HG03521 (cell line): Measurements from ENCODE around the gene DCLK2.

Experiments
- ATAC-seq: cut with Tn5 transposase; IDR thresholded peaks from one replicate; pipeline ENCODE4 v1.9.1; 2021; ENCODE audit warnings: mild to moderate bottlenecking, moderate library complexity; ENCODE audit not compliant: unreplicated experiment

The DCLK2 gene

GRCh38 chr4:150234246-150234645, 156.0 kb downstream of the DCLK2 start:
- no peak for ATAC-seq

GRCh38 chr4:150235317-150235716, 157.1 kb downstream of the DCLK2 start:
- no peak for ATAC-seq

GRCh38 chr4:150235808-150236271, 157.6 kb downstream of the DCLK2 start:
- no peak for ATAC-seq

- ATAC-seq: no peak
These were observed 158.4 kb downstream of the DCLK2 start for GRCh38 chr4:150236626-150237025.

GRCh38 chr4:150237110-150237872, 159.0 kb downstream of the DCLK2 start:
- ATAC-seq: no peak

- ATAC-seq: no peak
These were observed 160.3 kb downstream of the DCLK2 start for GRCh38 chr4:150238591-150238990.

- ATAC-seq: no peak
These were observed 161.8 kb downstream of the DCLK2 start for GRCh38 chr4:150240011-150240410.

GRCh38 chr4:150242820-150243458, 164.7 kb downstream of the DCLK2 start:
- ATAC-seq: no peak

- ATAC-seq: no peak
These were observed 165.7 kb downstream of the DCLK2 start for GRCh38 chr4:150243932-150244331.

GRCh38 chr4:150244600-150244999, 166.4 kb downstream of the DCLK2 start:
- no peak for ATAC-seq

- no peak for ATAC-seq
These were observed 168.9 kb downstream of the DCLK2 start for GRCh38 chr4:150247184-150247583.

- no peak for ATAC-seq
These were observed 169.9 kb downstream of the DCLK2 start for GRCh38 chr4:150248181-150248580.

GRCh38 chr4:150250293-150250997, 172.2 kb downstream of the DCLK2 start:
- no peak for ATAC-seq

- ATAC-seq: no peak
These were observed 172.9 kb downstream of the DCLK2 start for GRCh38 chr4:150250998-150251651.

GRCh38 chr4:150251752-150252190, 173.5 kb downstream of the DCLK2 start:
- ATAC-seq: no peak

- no peak for ATAC-seq
These were observed 174.1 kb downstream of the DCLK2 start for GRCh38 chr4:150252306-150252705.

GRCh38 chr4:150252741-150253140, 174.5 kb downstream of the DCLK2 start:
- no peak for ATAC-seq

- no peak for ATAC-seq
These were observed 175.2 kb downstream of the DCLK2 start for GRCh38 chr4:150253416-150253815.

GRCh38 chr4:150253965-150254630, 175.9 kb downstream of the DCLK2 start:
- no peak for ATAC-seq

GRCh38 chr4:150255610-150256224, 177.5 kb downstream of the DCLK2 start:
- no peak for ATAC-seq
